ENCODE data around the gene LRRC3C.
A peak's percentile ranks its signal among the peaks of the same experiment; 100 is the strongest.

Gene LRRC3C

GRCh38 chr17:39951924-39952679 lies 24.6 kb downstream of the LRRC3C start:
- H3K27me3 ChIP-seq = no peaks in the 10 kb centered on the region
- no peaks in the 10 kb centered on the region for H3K36me3 ChIP-seq
- TF ChIP-seq CTCF (IDR thresholded peaks at IDR 0.05; ENCODE audit: low read depth, low read length) = no peak
- no peak for DNase-seq
- peaks cover 5% of the 10 kb centered on the region; the same call in 1 of the 2 replicates for H3K4me1 ChIP-seq
- no peaks in the 10 kb centered on the region for H3K9me3 ChIP-seq
- H3K4me3 ChIP-seq (ENCODE audit: low read depth, low read length) = peak overlapping the region; percentile 12

GRCh38 chr17:39952680-39953470 lies 25.3 kb downstream of the LRRC3C start:
- DNase-seq = peak; percentile 99
- Histone ChIP-seq H3K4me3 (ENCODE audit: low read depth, low read length) (peak overlapping the region; percentile 42), H3K4me1 (peaks cover 5% of the 10 kb centered on the region; the same call in 1 of the 2 replicates), H3K9me3 (no peaks in the 10 kb centered on the region), H3K27me3 (no peaks in the 10 kb centered on the region), H3K36me3 (no peaks in the 10 kb centered on the region)
- no peak for TF ChIP-seq CTCF (IDR thresholded peaks at IDR 0.05; ENCODE audit: low read depth, low read length)

GRCh38 chr17:39953471-39953888 lies 25.9 kb downstream of the LRRC3C start:
- H3K36me3 ChIP-seq = no peaks in the 10 kb centered on the region
- no peak for TF ChIP-seq CTCF (IDR thresholded peaks at IDR 0.05; ENCODE audit: low read depth, low read length)
- peak overlapping the region; percentile 42 for H3K4me3 ChIP-seq (ENCODE audit: low read depth, low read length)
- H3K4me1 ChIP-seq = peaks cover 5% of the 10 kb centered on the region; the same call in 1 of the 2 replicates
- no peak for DNase-seq
- no peaks in the 10 kb centered on the region for H3K9me3 ChIP-seq
- H3K27me3 ChIP-seq = no peaks in the 10 kb centered on the region

- Histone ChIP-seq H3K4me3 (ENCODE audit: low read depth, low read length) (no peak overlapping the region), H3K9me3 (no peaks in the 10 kb centered on the region), H3K36me3 (no peaks in the 10 kb centered on the region), H3K27me3 (no peaks in the 10 kb centered on the region), H3K4me1 (peaks cover 5% of the 10 kb centered on the region; the same call in 1 of the 2 replicates)
- no peak for DNase-seq
- no peak for TF ChIP-seq CTCF (IDR thresholded peaks at IDR 0.05; ENCODE audit: low read depth, low read length)
Measured at GRCh38 chr17:39954876-39955275, 27.3 kb downstream of the LRRC3C start.

GRCh38 chr17:39955726-39956225 lies 28.2 kb downstream of the LRRC3C start:
- no peak for TF ChIP-seq CTCF (IDR thresholded peaks at IDR 0.05; ENCODE audit: low read depth, low read length)
- no peak overlapping the region for H3K4me3 ChIP-seq (ENCODE audit: low read depth, low read length)
- H3K36me3 ChIP-seq = no peaks in the 10 kb centered on the region
- H3K9me3 ChIP-seq = no peaks in the 10 kb centered on the region
- no peaks in the 10 kb centered on the region for H3K27me3 ChIP-seq
- DNase-seq = no peak
- H3K4me1 ChIP-seq = peaks cover 5% of the 10 kb centered on the region; the same call in 1 of the 2 replicates
